ENCODE data around the gene CREBBP. TPM values are rescaled to one million over a fixed set of nuclear protein-coding genes. Genes with fewer than 3 reads are reported as not detected.

Gene CREBBP
- total and polyA plus RNA-seq, 9 of the 15 experiments (the other 6 are each of a cell fraction or from before 2014, with no cell fraction given) = 0.70 to 24.8 (median 5.6) TPM

- TF ChIP-seq ZNF449 (CRISPR knock-in tag; IDR thresholded peaks at IDR 0.05) = no peak
- no peak for TF ChIP-seq COPS2 (conservative IDR thresholded peaks at IDR 0.05)
- TF ChIP-seq SIRT6 (IDR thresholded peaks at IDR 0.05; ENCODE audit: low read depth, low read length) = no peak
- TF ChIP-seq, protein P1, sequence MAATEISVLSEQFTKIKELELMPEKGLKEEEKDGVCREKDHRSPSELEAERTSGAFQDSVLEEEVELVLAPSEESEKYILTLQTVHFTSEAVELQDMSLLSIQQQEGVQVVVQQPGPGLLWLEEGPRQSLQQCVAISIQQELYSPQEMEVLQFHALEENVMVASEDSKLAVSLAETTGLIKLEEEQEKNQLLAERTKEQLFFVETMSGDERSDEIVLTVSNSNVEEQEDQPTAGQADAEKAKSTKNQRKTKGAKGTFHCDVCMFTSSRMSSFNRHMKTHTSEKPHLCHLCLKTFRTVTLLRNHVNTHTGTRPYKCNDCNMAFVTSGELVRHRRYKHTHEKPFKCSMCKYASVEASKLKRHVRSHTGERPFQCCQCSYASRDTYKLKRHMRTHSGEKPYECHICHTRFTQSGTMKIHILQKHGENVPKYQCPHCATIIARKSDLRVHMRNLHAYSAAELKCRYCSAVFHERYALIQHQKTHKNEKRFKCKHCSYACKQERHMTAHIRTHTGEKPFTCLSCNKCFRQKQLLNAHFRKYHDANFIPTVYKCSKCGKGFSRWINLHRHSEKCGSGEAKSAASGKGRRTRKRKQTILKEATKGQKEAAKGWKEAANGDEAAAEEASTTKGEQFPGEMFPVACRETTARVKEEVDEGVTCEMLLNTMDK (IDR thresholded peaks at IDR 0.05; ENCODE audit: borderline replicate concordance, insufficient read depth, low read depth, low read length, poor library complexity, severe bottlenecking) = peak; percentile 28
- TF ChIP-seq ZNF3 (CRISPR knock-in tag; IDR thresholded peaks at IDR 0.05) = no peak
- TF ChIP-seq, protein P2, sequence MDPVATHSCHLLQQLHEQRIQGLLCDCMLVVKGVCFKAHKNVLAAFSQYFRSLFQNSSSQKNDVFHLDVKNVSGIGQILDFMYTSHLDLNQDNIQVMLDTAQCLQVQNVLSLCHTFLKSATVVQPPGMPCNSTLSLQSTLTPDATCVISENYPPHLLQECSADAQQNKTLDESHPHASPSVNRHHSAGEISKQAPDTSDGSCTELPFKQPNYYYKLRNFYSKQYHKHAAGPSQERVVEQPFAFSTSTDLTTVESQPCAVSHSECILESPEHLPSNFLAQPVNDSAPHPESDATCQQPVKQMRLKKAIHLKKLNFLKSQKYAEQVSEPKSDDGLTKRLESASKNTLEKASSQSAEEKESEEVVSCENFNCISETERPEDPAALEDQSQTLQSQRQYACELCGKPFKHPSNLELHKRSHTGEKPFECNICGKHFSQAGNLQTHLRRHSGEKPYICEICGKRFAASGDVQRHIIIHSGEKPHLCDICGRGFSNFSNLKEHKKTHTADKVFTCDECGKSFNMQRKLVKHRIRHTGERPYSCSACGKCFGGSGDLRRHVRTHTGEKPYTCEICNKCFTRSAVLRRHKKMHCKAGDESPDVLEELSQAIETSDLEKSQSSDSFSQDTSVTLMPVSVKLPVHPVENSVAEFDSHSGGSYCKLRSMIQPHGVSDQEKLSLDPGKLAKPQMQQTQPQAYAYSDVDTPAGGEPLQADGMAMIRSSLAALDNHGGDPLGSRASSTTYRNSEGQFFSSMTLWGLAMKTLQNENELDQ (CRISPR knock-in tag; IDR thresholded peaks at IDR 0.05; ENCODE audit: borderline replicate concordance) = no peak
- TF ChIP-seq POLR2H (tag; IDR thresholded peaks at IDR 0.05; ENCODE audit: low read depth) = peak; percentile 77
- TF ChIP-seq SAFB (IDR thresholded peaks at IDR 0.05; ENCODE audit: borderline replicate concordance, low read depth, low read length) = no peak
- TF ChIP-seq, protein P3, sequence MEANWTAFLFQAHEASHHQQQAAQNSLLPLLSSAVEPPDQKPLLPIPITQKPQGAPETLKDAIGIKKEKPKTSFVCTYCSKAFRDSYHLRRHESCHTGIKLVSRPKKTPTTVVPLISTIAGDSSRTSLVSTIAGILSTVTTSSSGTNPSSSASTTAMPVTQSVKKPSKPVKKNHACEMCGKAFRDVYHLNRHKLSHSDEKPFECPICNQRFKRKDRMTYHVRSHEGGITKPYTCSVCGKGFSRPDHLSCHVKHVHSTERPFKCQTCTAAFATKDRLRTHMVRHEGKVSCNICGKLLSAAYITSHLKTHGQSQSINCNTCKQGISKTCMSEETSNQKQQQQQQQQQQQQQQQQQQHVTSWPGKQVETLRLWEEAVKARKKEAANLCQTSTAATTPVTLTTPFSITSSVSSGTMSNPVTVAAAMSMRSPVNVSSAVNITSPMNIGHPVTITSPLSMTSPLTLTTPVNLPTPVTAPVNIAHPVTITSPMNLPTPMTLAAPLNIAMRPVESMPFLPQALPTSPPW (CRISPR knock-in tag; IDR thresholded peaks at IDR 0.05) = peak; percentile 99
- TF ChIP-seq ZNF212 (CRISPR knock-in tag; IDR thresholded peaks at IDR 0.05) = no peak
- TF ChIP-seq GTF2A2 (tag; IDR thresholded peaks at IDR 0.05) = no peak
- TF ChIP-seq ZNF445 (CRISPR knock-in tag; IDR thresholded peaks at IDR 0.05; ENCODE audit: low read depth) = no peak
- no peak for TF ChIP-seq HSF4 (CRISPR knock-in tag; IDR thresholded peaks at IDR 0.05; ENCODE audit: borderline replicate concordance)
- TF ChIP-seq, protein P4, sequence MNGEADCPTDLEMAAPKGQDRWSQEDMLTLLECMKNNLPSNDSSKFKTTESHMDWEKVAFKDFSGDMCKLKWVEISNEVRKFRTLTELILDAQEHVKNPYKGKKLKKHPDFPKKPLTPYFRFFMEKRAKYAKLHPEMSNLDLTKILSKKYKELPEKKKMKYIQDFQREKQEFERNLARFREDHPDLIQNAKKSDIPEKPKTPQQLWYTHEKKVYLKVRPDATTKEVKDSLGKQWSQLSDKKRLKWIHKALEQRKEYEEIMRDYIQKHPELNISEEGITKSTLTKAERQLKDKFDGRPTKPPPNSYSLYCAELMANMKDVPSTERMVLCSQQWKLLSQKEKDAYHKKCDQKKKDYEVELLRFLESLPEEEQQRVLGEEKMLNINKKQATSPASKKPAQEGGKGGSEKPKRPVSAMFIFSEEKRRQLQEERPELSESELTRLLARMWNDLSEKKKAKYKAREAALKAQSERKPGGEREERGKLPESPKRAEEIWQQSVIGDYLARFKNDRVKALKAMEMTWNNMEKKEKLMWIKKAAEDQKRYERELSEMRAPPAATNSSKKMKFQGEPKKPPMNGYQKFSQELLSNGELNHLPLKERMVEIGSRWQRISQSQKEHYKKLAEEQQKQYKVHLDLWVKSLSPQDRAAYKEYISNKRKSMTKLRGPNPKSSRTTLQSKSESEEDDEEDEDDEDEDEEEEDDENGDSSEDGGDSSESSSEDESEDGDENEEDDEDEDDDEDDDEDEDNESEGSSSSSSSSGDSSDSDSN (IDR thresholded peaks at IDR 0.05; ENCODE audit: borderline replicate concordance in 1 of 2, low read depth in 2 of 2, low read length in 2 of 2) = no peak
- TF ChIP-seq KDM1A (IDR thresholded peaks at IDR 0.05) = no peak
- TF ChIP-seq ZNF75A (CRISPR knock-in tag; IDR thresholded peaks at IDR 0.05) = no peak
- no peak for TF ChIP-seq ZNF133 (CRISPR knock-in tag; IDR thresholded peaks at IDR 0.05)
Measured at GRCh38 chr16:3880623-3881498, at the start of gene CREBBP (continued).

Measured in K562 (cell line).